Measurements from ENCODE around the gene BCAN.

Gene BCAN

DNA sequence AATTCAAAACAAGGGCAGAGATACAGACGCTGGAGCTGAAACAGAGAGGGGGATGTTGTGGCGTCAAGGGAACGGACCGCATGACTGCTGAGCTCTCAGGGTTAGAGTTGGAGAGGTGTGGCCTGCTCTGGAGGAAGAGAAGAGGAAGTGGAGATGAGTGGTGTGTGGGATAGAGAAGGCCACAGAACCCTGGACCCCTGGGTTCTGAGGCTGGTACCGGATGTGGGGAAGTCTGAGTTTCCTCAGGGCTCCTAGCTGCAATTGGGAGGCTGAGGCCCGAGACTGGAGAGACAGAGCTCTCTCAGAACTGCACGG is 1.8 kb downstream of the BCAN start:
- DNase-seq: peak in 1 of 14 donors; percentile 26

DNA sequence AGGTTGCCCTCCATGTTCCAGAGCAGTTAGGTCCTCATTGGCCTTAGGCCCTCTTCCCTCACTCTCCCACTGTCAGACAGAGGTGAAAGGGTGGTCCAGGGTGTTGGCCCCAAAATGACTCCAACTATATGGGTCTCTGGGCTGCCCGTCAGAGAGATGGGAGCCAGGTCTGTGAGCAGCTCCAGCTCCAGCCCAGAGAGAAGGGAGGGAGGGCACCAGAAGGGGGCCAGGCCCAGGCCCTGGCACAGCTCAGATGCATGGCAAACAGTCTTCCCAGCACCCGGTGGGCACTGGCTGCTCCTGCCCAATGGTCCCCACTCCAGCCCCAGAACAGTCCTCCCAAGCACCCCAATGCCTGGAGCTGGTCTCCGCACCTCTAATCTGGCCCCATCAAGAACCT is 2.2 kb downstream of the BCAN start:
- DNase-seq: no peak

- no peak for DNase-seq
Measured at GRCh38 chr1:156644640-156645039, 2.7 kb downstream of the BCAN start.

GRCh38 chr1:156645056-156645455 is 3.1 kb downstream of the BCAN start:
- DNase-seq: peak in 2 of 14 donors; percentile 20 to 24

GRCh38 chr1:156645666-156646065 is 3.7 kb downstream of the BCAN start:
- no peak for DNase-seq

GRCh38 chr1:156646738-156647211 is 4.9 kb downstream of the BCAN start:
- DNase-seq: no peak

DNA sequence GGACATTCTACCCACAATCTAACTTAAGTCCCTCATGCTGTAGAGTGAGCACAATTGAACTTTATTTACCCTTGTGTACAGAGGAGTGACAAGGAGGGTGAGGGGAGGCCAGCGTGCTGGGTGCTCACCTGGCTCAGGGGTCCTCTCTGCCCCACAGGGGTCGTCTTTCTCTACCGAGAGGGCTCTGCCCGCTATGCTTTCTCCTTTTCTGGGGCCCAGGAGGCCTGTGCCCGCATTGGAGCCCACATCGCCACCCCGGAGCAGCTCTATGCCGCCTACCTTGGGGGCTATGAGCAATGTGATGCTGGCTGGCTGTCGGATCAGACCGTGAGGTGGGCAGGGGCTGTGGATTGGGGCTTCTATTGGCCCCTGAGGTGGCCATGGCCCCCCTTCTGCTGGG is 5.4 kb downstream of the BCAN start:
- no peak for DNase-seq

GRCh38 chr1:156648496-156648895 is 6.6 kb downstream of the BCAN start:
- no peak for DNase-seq

DNA sequence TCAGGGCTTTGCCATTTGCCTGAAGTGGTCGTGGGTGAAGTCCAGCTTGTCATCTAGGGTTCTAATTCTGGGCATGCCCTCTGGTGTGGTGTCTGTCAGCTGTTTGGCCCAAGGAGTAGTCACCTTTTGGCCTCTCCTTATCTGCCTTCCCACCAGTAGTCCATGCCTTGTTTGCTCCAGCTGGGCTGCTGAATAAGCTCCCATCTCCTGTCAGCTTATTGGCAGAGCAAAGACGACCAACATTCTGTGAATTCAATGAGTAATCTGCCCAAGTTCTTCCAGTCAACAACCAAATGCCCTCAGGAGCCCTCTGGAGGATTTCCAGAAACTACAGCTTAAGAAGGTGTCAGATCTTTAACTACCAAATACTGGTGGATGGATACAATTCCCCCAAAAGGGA is 7.0 kb downstream of the BCAN start:
- DNase-seq: no peak

GRCh38 chr1:156652131-156652991 is 10.4 kb downstream of the BCAN start:
- DNase-seq: no peak

GRCh38 chr1:156652992-156653355 is 11.1 kb downstream of the BCAN start:
- no peak for DNase-seq

GRCh38 chr1:156654700-156655099 is 12.8 kb downstream of the BCAN start:
- peak in 1 of 14 donors; percentile 47 for DNase-seq

DNA sequence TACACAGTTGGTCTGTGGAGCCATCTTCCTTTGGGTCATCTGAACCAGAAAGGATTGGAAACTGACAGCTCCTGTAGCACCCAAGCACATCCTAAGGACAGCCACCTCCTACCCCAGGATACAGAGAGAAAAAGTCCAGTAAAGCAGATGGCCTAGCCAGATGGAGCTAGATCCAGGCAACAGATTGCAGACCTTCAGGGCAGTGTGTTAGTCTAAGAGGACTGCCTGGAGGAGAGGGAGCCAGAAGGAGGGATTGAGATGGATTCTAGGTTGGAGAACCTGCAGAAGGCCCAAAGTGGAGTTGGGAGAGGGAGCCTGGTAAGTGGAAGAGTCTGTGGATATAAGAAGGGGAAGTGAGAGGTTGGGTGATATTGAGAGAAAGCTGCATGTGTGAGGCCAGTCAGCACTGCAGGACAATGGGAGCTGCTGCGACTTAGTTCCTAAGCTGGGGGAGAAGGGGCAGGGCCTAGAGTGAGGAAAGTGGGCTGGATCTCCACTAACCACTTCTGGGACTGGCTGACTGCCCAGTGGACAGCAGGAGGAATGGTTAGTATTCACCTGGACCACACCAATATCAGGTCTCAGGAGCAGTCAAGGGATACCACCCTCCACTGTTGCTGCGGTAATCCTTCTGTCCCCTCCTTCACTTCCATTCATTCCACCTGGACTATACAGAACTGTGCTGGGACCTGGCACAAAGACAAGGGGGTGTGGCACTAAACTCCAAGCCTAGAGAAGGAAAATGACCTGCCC is 13.4 kb downstream of the BCAN start:
- DNase-seq: peak in 1 of 14 donors; percentile 26

DNA sequence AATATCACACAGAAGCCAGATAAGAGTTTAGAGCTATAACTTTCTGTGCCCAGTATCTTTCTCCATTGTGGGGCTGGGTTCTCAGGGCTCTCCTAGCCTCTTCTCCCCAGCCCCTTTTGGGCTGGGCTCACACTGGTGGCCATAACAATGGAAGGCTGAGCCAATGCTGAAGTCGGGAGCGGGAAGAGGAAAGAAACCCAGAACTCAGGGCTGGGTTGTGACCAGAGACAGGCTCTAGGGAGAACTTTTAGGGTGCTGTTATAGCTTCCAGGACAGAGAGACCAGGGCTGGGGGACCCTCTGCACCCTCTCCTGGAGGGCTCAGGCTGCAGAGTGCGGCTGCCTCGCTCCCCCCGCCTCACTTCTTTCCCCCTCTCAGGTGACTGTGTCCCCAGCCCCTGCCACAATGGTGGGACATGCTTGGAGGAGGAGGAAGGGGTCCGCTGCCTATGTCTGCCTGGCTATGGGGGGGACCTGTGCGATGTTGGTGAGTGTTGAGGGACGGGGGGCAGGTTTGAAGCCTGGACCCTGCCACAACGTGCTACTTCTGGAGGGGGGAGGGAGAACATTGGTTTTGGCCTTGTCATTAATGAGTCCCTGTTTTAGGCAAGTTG is 14.1 kb downstream of the BCAN start:
- no peak for DNase-seq

GRCh38 chr1:156656806-156657740 is 15.2 kb downstream of the BCAN start:
- DNase-seq: peak; percentile 23 to 78 (median 56)

DNA sequence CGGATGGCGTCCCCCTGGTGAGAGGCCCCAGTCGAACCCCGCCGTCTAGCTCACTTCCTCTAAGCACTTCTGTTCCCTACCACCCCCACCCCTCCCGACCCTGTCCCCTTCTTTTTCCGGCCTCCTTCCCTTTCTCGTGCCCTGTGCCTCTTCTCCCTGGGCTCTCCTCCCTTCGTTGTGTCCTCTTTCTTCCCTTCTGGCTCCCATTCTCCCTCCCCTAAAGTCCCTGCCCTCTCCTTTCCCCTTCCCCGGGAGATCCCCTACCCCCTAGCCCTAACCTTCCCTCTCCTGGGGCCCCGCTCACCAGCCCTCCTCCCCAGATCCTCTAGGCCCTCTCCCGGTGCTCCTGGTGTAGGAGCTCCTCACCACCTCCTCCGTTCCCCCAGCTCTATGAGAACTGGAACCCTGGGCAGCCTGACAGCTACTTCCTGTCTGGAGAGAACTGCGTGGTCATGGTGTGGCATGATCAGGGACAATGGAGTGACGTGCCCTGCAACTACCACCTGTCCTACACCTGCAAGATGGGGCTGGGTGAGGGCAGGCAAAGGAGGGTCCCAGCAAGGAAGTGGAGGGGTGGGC is 15.9 kb downstream of the BCAN start:
- DNase-seq: no peak

- peak in 1 of 14 donors; percentile 55 for DNase-seq
Measured at GRCh38 chr1:156658496-156658895, 16.6 kb downstream of the BCAN start.

- no peak for DNase-seq
Measured at GRCh38 chr1:156658945-156659574, 17.1 kb downstream of the BCAN start.

- no peak for DNase-seq
Measured at GRCh38 chr1:156659661-156659987, 17.7 kb downstream of the BCAN start.

- DNase-seq: peak; percentile 32 to 98 (median 86)
Measured at GRCh38 chr1:156659988-156660751, 18.3 kb downstream of the BCAN start.

GRCh38 chr1:156660752-156661112 is 18.8 kb downstream of the BCAN start:
- DNase-seq: no peak

Data from C1 segment of cervical spinal cord (tissue), 14 donors.